OCI-M2 (cell line): ENCODE data around the gene PLXNA1.

Experiments
- DNase-seq: peaks from one replicate; lab custom pipeline; 2025; ENCODE audit not compliant: unreplicated experiment; lab: John Stamatoyannopoulos, UW

PLXNA1 gene

GRCh38 chr3:127017229-127017628 lies 34.3 kb downstream of the PLXNA1 start:
- DNase-seq = no peak

GRCh38 chr3:127017781-127018180 lies 34.9 kb downstream of the PLXNA1 start:
- DNase-seq = no peak

- DNase-seq = no peak
Measured at GRCh38 chr3:127018306-127018828, 35.5 kb downstream of the PLXNA1 start.

- no peak for DNase-seq
Measured at GRCh38 chr3:127019449-127019848, 36.5 kb downstream of the PLXNA1 start.

GRCh38 chr3:127020543-127020942 lies 37.6 kb downstream of the PLXNA1 start:
- no peak for DNase-seq

GRCh38 chr3:127022849-127023248 lies 39.9 kb downstream of the PLXNA1 start:
- DNase-seq = no peak

- no peak for DNase-seq
Measured at GRCh38 chr3:127025456-127025855, 42.5 kb downstream of the PLXNA1 start.

- no peak for DNase-seq
Measured at GRCh38 chr3:127026036-127026435, 43.1 kb downstream of the PLXNA1 start.

- DNase-seq = no peak
Measured at GRCh38 chr3:127026661-127027060, 43.7 kb downstream of the PLXNA1 start.

GRCh38 chr3:127027061-127027735 lies 44.3 kb downstream of the PLXNA1 start:
- no peak for DNase-seq

GRCh38 chr3:127027811-127028548 lies 45.1 kb downstream of the PLXNA1 start:
- no peak for DNase-seq

- no peak for DNase-seq
Measured at GRCh38 chr3:127028781-127029657, 46.1 kb downstream of the PLXNA1 start.

GRCh38 chr3:127029658-127030507 lies 47.0 kb downstream of the PLXNA1 start:
- no peak for DNase-seq

GRCh38 chr3:127030508-127031412 lies 47.8 kb downstream of the PLXNA1 start:
- no peak for DNase-seq

GRCh38 chr3:127031413-127031810 lies 48.5 kb downstream of the PLXNA1 start:
- no peak for DNase-seq

GRCh38 chr3:127031845-127032244 lies 48.9 kb downstream of the PLXNA1 start:
- no peak for DNase-seq

GRCh38 chr3:127032296-127032990 lies 49.5 kb downstream of the PLXNA1 start:
- no peak for DNase-seq
